H9 (cell line): ENCODE measurements around the gene MMP17. TPM values are rescaled to one million over a fixed set of nuclear protein-coding genes. Genes with fewer than 3 reads are reported as not detected.

Experiments used
- DNase-seq: peaks from one replicate; pipeline ENCODE4 v3.0.0-alpha.2; 2017
- H2AFZ ChIP-seq: one replicate; pipeline ENCODE4 v1.6.1; 2013; ENCODE audit warnings: mild to moderate bottlenecking, low read length, control low read depth, moderate library complexity
- H2AK5ac ChIP-seq: 2 replicates; pipeline ENCODE4 v1.6.1; 2013; ENCODE audit warnings: low read length, control low read depth, mixed read lengths; ENCODE audit not compliant: insufficient read length
- H2BK120ac ChIP-seq: one replicate; pipeline ENCODE4 v1.6.1; 2013; ENCODE audit warnings: low read depth, mild to moderate bottlenecking, low read length, control low read depth, inconsistent platforms; ENCODE audit not compliant: poor library complexity, severe bottlenecking
- H2BK12ac ChIP-seq: 2 replicates; pipeline ENCODE4 v1.6.1; 2013; ENCODE audit warnings: low read length, control low read depth, mixed read lengths, low read depth; ENCODE audit not compliant: insufficient read length
- H2BK15ac ChIP-seq: 2 replicates; pipeline ENCODE4 v1.6.1; 2013; ENCODE audit warnings: low read depth, low read length, control low read depth
- H2BK20ac ChIP-seq: one replicate; pipeline ENCODE4 v1.6.1; 2013; ENCODE audit warnings: low read depth, mild to moderate bottlenecking, low read length, control low read depth, inconsistent platforms; ENCODE audit not compliant: poor library complexity, severe bottlenecking
- H2BK5ac ChIP-seq: 2 replicates; pipeline ENCODE4 v1.6.1; 2013; ENCODE audit warnings: low read length, control low read depth, mixed read lengths; ENCODE audit not compliant: insufficient read length
- H3K14ac ChIP-seq: 2 replicates; pipeline ENCODE4 v1.6.1; 2013; ENCODE audit warnings: low read length, control low read depth; ENCODE audit not compliant: insufficient read depth
- H3K18ac ChIP-seq: 2 replicates; pipeline ENCODE4 v1.6.1; 2013; ENCODE audit warnings: low read depth, mild to moderate bottlenecking, mixed read lengths, low read length, control low read depth; ENCODE audit not compliant: insufficient read length
- H3K23ac ChIP-seq: 2 replicates; pipeline ENCODE4 v1.6.1; 2013; ENCODE audit warnings: low read length, control low read depth, mixed read lengths, low read depth; ENCODE audit not compliant: insufficient read length
- H3K23me2 ChIP-seq: 2 replicates; pipeline ENCODE4 v1.6.1; 2013; ENCODE audit warnings: low read depth, mild to moderate bottlenecking, mixed read lengths, low read length, control low read depth; ENCODE audit not compliant: insufficient read length, poor library complexity, severe bottlenecking
- H3K27ac ChIP-seq: 2 replicates; pipeline ENCODE4 v1.5.1; 2013; ENCODE audit warnings: low read length, control low read depth, mixed read lengths, low read depth; ENCODE audit not compliant: insufficient read length
- H3K27me3 ChIP-seq: 2 replicates; pipeline ENCODE4 v1.6.1; 2013; ENCODE audit warnings: low read length, control low read depth, inconsistent platforms; ENCODE audit not compliant: insufficient read depth
- H3K4ac ChIP-seq: 2 replicates; pipeline ENCODE4 v1.6.1; 2013; ENCODE audit warnings: low read depth, mild to moderate bottlenecking, control low read depth, inconsistent platforms, low read length, moderate library complexity
- H3K4me1 ChIP-seq: 2 replicates; pipeline ENCODE4 v1.6.1; 2013; ENCODE audit warnings: low read length, control low read depth, inconsistent platforms; ENCODE audit not compliant: insufficient read depth
- H3K4me2 ChIP-seq: 2 replicates; pipeline ENCODE4 v1.6.1; 2013; ENCODE audit warnings: low read length, control low read depth, mixed read lengths; ENCODE audit not compliant: insufficient read length, insufficient read depth
- H3K56ac ChIP-seq: 2 replicates; pipeline ENCODE4 v1.6.1; 2013; ENCODE audit warnings: low read depth, mild to moderate bottlenecking, mixed read lengths, low read length, control low read depth; ENCODE audit not compliant: insufficient read length
- H3K79me1 ChIP-seq: 2 replicates; pipeline ENCODE4 v1.6.1; 2013; ENCODE audit warnings: low read depth, mild to moderate bottlenecking, moderate library complexity, low read length, control low read depth, inconsistent platforms; ENCODE audit not compliant: insufficient read depth, poor library complexity, severe bottlenecking
- H3K79me2 ChIP-seq: 2 replicates; pipeline ENCODE4 v1.6.1; 2013; ENCODE audit warnings: low read length, control low read depth, inconsistent platforms; ENCODE audit not compliant: insufficient read depth
- H3K9ac ChIP-seq: 2 replicates; pipeline ENCODE4 v1.6.1; 2013; ENCODE audit warnings: low read length, control low read depth, mixed read lengths; ENCODE audit not compliant: insufficient read length; ENCODE audit errors: extremely low read depth
- H3K9me3 ChIP-seq: one replicate; pipeline ENCODE4 v1.6.1; 2013; ENCODE audit warnings: low read depth, low read length, inconsistent platforms; ENCODE audit not compliant: control insufficient read depth
- H3T11ph ChIP-seq: one replicate; pipeline ENCODE4 v1.6.1; 2013; ENCODE audit warnings: mild to moderate bottlenecking, low read length, control low read depth, inconsistent platforms
- H4K20me1 ChIP-seq: one replicate; pipeline ENCODE4 v1.6.1; 2013; ENCODE audit not compliant: control insufficient read depth, insufficient read length, insufficient read depth
- H4K5ac ChIP-seq: 2 replicates; pipeline ENCODE4 v1.6.1; 2013; ENCODE audit warnings: low read depth, mild to moderate bottlenecking, mixed read lengths, low read length, control low read depth; ENCODE audit not compliant: insufficient read length
- H4K8ac ChIP-seq: replicated peaks from 2 replicates; pipeline ENCODE4 v1.6.1; 2013; ENCODE audit warnings: low read length, control low read depth, mixed read lengths, low read depth; ENCODE audit not compliant: insufficient read length
- H4K91ac ChIP-seq: 2 replicates; pipeline ENCODE4 v1.6.1; 2013; ENCODE audit warnings: low read depth, mild to moderate bottlenecking, moderate library complexity, mixed read lengths, low read length, control low read depth; ENCODE audit not compliant: insufficient read length
- H3K27ac Mint-ChIP-seq, 3 experiments: 2 replicates in 2 of 3; 3 replicates in 1 of 3; pipeline ENCODE4 v1.8.0; 2020 to 2021; ENCODE audit warnings: mixed read lengths in 3 of 3, mild to moderate bottlenecking in 1 of 3, moderate library complexity in 1 of 3
- H3K27me3 Mint-ChIP-seq: 2 replicates; pipeline ENCODE4 v1.8.0; 2021; ENCODE audit warnings: low read depth, mild to moderate bottlenecking, moderate library complexity, mixed read lengths
- H3K36me3 Mint-ChIP-seq, 3 experiments: 2 replicates in 2 of 3; 3 replicates in 1 of 3; pipeline ENCODE4 v1.8.0; 2020 to 2021; ENCODE audit warnings: low read depth in 3 of 3, mixed read lengths in 3 of 3; ENCODE audit not compliant: insufficient read depth in 1 of 3
- H3K4me1 Mint-ChIP-seq, 2 experiments: 2 replicates each; pipeline ENCODE4 v1.8.0; 2020; ENCODE audit warnings: mixed read lengths in 2 of 2
- H3K4me3 Mint-ChIP-seq, 2 experiments: 2 replicates in 1 of 2; 3 replicates in 1 of 2; pipeline ENCODE4 v1.8.0; 2020 to 2021; ENCODE audit warnings: mild to moderate bottlenecking in 2 of 2, mixed read lengths in 2 of 2, moderate library complexity in 1 of 2
- H3K9me3 Mint-ChIP-seq, 2 experiments: 2 replicates in 1 of 2; 3 replicates in 1 of 2; pipeline ENCODE4 v1.8.0; 2020; ENCODE audit warnings: mild to moderate bottlenecking in 2 of 2, mixed read lengths in 2 of 2, moderate library complexity in 1 of 2
- WGBS: extraction: QIAGEN DNeasy Blood & Tissue Kit; methylation state at CpG from one replicate; pipeline ENCODE4 v1.1.7; 2013; ENCODE audit warnings: missing lambda C conversion rate, low lambda C conversion rate, mixed read lengths; ENCODE audit not compliant: insufficient read length; ENCODE audit errors: extremely low coverage; 5-methylcytosine and 5-hydroxymethylcytosine counted together
- total RNA-seq: library from RNA; stranded (reverse); gene quantifications from 2 replicates; pipeline ENCODE4 v1.2.1, GENCODE V29; 2021
- TF ChIP-seq, protein P1 (sequence below): fragments of 200-600 bp; sonication (generic); conservative IDR thresholded peaks from 3 replicates; pipeline ENCODE4 v1.8.0; 2021; ENCODE audit warnings: antibody characterized with exemption, mild to moderate bottlenecking

MMP17 gene
- total RNA-seq, 1 experiment from 2014 or later: 14.8 TPM

DNA sequence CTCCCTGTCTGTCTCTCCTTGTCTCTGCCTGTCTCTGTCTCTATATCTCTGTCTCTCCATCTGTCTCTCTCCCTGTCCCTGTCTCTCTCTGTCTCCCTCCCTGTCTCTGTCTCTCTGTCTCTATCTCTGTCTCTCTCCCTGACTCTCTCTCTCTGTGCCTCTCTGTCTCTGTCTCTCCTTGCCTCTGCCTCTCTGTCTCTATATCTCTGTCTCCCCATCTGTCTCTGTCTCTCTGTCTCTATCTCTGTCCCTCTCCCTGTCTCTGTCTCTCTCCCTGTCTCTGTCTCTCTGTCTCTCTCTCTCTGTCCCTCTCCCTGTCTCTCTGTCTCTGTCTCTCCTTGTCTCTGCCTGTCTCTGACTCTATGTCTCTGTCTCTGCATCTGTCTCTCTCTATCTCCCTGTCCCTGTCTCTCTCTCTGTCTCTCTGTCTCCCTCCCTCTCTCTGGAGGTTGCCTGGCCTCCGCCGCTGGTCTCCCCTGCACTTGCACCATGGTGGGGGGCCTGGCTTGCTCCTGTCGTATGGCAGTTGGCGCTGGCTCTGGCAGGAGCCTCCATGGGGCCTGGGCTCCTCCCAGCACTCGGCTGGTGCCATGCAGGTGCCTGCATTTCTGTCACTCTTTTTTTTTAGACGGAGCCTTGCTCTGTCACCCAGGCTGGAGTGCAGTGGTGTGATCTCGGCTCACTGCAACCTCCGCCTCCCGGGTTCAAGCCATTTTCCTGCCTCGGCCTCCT is 28.3 kb downstream of the MMP17 start:
- Histone ChIP-seq H4K5ac (no peak overlapping the region), H3K9me3 (no peaks in the 10 kb centered on the region), H3K18ac (no peak overlapping the region), H3K23ac (no peak overlapping the region), H3K9ac (no peak overlapping the region), H3K23me2 (no peaks in the 10 kb centered on the region), H2AK5ac (no peak overlapping the region), H2AFZ (no peak overlapping the region), H2BK5ac (no peak overlapping the region), H3K4me2 (peak overlapping the region; percentile 20), H3K56ac (no peak overlapping the region), H2BK20ac (no peak overlapping the region), H3K27me3 (no peaks in the 10 kb centered on the region), H3K4me1 (peaks cover 2% of the 10 kb centered on the region; the same call in 1 of the 2 replicates), H3K4ac (no peak overlapping the region), H4K91ac (no peak overlapping the region), H3K79me1 (no peaks in the 10 kb centered on the region), H2BK15ac (no peak overlapping the region), H3T11ph (no peak overlapping the region), H2BK120ac (no peak overlapping the region), H2BK12ac (no peak overlapping the region), H3K14ac (no peak overlapping the region), H3K79me2 (no peaks in the 10 kb centered on the region), H4K8ac (no peak overlapping the region), H4K20me1 (no peaks in the 10 kb centered on the region), H3K27ac (no peak overlapping the region)
- no peak for DNase-seq
- H3K36me3 Mint-ChIP-seq: peaks cover 0 to 7% (median 0%) of the 10 kb centered on the region in 3 experiments; a peak in 2 of 7 replicates
- H3K27me3 Mint-ChIP-seq: peaks cover 11% of the 10 kb centered on the region
- H3K9me3 Mint-ChIP-seq: peaks cover 0 to 4% of the 10 kb centered on the region in 2 experiments; a peak in 1 of 5 replicates
- H3K4me3 Mint-ChIP-seq: peak overlapping the region in 1 of 2 experiments; percentile 4; a peak in 2 of 5 replicates
- no peak overlapping the region for H3K27ac Mint-ChIP-seq
- no CpG with 5 or more reads among the region's 10 CpGs for WGBS
- peaks cover 23 to 31% of the 10 kb centered on the region in 2 experiments for H3K4me1 Mint-ChIP-seq
- TF ChIP-seq, protein P1, sequence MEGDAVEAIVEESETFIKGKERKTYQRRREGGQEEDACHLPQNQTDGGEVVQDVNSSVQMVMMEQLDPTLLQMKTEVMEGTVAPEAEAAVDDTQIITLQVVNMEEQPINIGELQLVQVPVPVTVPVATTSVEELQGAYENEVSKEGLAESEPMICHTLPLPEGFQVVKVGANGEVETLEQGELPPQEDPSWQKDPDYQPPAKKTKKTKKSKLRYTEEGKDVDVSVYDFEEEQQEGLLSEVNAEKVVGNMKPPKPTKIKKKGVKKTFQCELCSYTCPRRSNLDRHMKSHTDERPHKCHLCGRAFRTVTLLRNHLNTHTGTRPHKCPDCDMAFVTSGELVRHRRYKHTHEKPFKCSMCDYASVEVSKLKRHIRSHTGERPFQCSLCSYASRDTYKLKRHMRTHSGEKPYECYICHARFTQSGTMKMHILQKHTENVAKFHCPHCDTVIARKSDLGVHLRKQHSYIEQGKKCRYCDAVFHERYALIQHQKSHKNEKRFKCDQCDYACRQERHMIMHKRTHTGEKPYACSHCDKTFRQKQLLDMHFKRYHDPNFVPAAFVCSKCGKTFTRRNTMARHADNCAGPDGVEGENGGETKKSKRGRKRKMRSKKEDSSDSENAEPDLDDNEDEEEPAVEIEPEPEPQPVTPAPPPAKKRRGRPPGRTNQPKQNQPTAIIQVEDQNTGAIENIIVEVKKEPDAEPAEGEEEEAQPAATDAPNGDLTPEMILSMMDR: no peak
